GM18909 (cell line): ENCODE results near the gene TMC3.

Experiments
- ATAC-seq: cut with Tn5 transposase; IDR thresholded peaks from one replicate; pipeline ENCODE4 v1.9.1; 2021; ENCODE audit warnings: mild to moderate bottlenecking; ENCODE audit not compliant: unreplicated experiment, poor library complexity

Gene TMC3

DNA sequence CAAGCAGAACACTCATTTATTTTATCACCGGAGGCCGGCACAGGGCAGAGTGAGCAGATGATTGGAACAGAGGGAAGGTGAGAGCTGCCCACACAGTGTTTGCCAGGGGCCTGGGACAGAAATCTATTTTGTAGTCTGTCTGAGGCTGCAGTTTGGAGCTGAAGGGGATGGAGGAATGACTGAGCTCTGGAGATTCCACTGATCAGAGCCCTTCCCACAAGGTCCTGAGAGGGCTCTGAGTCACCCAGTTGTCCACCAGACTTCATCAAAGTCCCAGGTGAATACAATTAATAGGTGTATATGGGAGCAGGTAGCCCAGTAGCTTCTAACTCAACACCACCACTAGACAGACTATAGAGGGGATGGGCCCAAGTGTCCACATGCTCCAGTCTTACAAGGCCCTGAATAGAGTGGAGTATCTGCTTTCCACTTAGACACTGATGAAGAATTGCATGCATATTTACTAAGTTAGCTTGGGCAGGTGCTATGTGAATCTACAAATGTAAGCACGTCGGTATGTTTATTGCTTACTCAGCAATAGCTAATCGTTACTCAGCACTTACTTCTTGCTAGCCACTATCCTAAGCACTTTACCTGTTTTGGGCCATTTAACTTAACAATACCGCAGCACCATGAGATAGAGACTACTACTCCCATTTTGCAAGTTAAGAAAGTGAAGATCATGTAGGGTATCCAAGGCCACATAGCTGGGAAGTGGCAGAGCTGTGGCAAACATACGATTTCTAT is 47.4 kb downstream of the TMC3 start:
- no peak for ATAC-seq

DNA sequence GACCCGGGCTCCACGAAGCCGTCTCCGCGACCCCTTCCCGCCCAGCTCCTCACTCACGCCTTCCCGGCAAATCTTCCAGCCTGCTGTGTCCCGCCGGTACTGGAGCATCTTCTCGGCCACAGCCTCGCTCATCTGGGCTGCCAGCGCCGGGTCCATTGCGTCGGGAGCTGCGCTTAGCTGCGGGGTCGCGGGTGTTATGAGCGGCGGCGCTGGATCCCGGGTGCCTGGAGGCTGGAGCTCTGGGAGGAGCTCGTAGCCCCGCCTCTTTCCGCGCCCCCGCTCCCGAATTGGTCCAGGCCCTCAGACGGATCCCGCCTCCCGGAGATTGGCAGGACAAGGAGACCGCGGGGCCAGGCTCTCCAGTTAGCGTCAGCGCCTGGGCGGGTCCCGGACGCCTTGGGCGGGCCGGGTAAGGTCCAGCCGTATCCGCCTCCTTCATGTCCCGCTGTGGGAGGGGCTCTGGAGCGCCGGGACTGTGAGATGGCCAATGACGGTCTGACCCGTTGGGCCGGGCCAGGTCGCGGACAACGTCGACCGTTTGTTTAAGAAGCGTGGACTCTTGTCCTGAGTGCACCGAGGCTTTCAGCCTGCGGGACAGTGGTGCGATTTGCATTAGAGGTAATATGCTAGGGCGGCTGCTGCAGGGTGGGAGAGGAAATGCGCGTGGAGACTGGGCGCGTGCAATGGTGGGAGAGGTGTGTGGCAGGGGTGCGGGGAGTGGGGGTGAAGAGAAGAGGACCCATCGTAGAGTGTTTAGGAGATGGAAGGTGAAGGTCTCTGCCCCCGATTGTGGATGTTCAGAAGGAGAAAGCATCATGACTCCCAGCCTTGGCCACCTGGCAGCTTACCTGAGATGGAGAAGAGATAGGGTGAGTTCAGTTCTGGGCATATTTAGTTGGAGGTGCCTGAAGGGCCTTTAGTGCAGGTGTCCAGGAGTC is 49.8 kb downstream of the TMC3 start, which contains the start of gene STARD5:
Gene STARD5, minus strand, starts transcription at position 198 of the 938 bp plus-strand sequence. Its CDS starts 42 bp downstream, at position 156.
- peak; percentile 99 for ATAC-seq

DNA sequence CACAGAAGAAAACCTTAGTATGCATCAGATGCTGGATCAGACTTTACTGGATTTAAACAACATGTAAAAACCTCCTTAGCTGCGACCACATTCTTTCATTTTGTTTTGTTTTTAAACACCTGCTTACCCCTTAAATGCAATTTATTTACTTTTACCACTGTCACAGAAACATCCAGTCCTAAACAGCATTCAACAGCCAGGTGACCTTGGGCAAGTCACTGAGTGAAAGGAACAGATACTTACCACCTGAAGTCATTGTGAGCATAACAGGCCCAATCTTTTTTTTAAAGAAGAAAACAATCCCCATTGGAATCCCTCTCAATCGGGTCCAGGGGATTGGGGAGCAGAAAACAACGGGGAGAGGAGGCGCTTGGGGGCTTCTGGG is 50.5 kb downstream of the TMC3 start:
- peak; percentile 13 for ATAC-seq

DNA sequence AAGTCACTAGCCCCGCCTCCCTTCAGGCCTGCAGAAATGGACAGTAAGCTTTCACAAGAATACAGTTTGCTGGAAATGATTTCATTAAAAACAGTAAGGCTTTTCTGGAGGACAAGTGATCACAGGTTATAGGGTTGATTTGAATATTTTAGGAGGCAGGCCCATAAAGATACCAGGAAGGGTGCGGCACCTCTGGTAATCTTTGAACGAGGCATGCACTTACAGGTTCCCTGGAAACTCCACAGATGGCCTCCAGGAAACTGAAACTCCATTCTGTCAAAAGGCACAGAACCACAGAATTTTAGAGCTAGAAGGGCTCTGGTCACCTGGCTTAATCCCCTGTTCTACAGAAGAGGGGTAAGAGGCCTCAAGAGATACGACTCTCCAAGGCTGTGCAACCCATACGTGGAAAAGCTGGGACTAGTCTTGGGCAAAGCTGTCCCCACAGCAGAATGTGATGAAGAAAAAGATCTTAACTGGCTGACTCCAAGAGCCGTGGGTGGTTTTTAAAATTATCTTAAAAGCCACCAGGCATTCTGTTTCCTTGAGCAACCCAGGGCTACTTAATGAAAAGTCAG is 51.2 kb downstream of the TMC3 start:
- ATAC-seq = no peak

DNA sequence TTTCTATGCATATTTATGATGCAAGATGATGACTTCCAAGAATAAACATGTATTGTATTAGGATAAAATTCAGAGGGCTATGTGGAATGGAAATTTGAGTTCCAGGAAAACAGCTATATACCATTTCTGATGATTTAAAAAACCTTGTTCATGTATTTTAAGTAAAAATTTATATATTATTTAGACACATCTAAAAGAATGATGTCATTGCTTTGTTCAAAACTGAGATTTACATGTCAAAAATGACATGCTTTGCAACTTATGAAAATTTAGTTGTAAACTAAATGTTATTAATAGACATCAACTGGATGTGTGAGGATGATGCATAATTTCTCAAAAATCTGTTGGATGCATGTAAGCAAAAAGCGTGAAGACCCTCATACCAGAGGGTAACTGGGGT is 52.3 kb downstream of the TMC3 start:
- no peak for ATAC-seq

DNA sequence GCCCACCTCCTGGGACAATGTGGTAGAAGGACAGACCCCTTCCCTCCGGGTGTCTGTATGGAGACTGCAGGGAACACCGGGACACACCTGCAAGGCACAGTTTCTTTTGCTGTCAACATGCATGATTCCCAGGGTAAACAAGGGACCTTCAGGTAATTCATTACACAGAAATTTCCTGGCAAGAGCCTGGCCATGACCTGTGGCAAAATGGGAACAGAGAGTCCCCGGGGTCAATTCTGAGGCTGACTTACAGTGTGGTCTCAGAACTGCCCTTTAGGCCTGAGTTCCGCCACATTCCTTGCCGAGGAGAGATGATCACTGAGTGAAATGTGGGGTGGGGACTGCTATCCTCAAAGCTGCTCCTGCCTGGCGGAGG is 56.4 kb downstream of the TMC3 start:
- no peak for ATAC-seq

DNA sequence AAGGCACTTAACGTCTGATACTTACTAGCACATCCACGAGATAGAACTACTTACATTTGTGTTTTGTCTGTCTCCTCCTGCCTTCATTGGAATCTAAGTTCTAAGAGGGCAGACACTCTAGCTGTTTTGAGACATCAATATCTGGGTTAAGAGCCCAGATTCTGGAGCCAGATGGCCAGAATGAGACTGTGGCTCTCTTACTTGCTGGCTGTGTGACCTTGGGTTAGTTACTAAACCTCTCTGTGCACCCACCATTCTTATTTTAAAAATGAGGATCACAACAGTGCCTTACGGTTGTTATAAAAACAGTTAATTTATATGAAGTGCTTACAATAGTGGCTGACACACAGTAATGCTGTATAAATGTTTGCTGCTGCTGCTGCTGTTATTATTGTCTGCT is 57.7 kb downstream of the TMC3 start:
- no peak for ATAC-seq

DNA sequence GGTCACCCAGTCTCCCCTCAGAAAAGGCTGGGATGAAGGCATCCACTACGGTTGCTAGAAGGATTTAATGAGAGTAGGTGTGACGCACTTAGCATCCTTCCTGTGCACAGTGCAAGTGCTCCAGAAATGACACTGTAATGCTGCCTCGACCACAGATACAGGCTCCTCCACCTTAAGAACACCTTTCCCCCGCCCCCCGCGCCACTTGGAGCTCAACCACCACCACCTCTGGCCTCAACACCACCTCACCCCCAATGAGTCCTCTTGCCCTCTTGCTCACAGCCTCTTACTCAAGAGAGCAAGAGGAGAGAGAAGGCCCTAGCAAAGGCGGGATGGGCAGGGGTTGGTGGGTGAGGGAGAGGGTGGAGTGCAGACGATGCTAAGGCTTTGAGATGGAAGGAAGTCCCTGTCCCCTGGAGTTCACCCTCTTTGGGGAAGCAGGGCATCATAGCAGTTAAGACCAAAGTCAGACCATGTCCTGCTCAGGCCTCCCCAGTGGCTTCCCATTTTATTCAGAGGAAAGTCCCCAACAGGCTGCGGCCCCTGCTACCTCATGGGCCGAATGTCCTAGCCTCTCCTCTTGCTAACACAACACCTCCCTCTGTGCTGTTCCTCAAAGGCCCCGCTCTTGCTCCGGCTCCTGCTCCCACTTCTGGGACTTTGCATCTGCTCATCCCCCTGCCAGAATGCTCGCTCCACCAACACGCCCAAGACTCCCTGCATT is 58.4 kb downstream of the TMC3 start:
- ATAC-seq = no peak

DNA sequence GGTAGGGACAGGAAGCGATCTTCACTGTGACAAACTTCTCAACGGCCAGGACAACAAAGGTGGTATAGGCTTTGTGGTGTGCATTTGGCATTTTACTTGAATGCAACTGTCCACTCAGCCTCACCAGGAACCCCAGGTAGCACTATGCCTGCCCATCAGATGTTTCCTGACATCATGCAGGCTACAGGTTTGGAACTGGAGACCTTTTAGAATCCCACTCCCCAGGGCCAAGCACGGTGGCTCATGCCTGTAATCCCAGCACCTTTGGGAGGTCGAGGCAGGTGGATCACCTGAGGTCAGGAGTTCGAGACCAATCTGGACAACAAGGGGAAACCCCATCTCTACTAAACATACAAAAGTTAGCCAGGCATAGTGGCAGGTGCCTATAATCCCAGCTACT is 59.6 kb downstream of the TMC3 start:
- ATAC-seq = no peak

DNA sequence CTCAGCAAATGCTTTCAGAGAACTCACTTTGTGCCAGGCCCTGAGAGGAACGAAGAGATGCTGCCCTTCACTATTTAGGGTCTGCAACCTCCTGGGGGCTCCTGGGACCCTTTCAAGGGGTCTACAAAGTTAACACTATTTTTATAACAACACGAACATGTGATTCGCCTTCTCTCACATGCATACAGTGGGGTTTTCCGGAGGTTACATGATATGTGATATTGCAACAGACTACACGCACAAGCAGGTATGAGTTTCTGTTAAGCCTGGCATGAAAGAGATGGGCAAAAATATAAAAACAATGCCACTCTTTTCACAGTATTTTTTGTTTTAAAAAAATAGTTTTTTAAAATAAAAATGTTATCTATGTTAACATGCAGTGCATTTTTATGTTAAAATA is 60.3 kb downstream of the TMC3 start:
- no peak for ATAC-seq

DNA sequence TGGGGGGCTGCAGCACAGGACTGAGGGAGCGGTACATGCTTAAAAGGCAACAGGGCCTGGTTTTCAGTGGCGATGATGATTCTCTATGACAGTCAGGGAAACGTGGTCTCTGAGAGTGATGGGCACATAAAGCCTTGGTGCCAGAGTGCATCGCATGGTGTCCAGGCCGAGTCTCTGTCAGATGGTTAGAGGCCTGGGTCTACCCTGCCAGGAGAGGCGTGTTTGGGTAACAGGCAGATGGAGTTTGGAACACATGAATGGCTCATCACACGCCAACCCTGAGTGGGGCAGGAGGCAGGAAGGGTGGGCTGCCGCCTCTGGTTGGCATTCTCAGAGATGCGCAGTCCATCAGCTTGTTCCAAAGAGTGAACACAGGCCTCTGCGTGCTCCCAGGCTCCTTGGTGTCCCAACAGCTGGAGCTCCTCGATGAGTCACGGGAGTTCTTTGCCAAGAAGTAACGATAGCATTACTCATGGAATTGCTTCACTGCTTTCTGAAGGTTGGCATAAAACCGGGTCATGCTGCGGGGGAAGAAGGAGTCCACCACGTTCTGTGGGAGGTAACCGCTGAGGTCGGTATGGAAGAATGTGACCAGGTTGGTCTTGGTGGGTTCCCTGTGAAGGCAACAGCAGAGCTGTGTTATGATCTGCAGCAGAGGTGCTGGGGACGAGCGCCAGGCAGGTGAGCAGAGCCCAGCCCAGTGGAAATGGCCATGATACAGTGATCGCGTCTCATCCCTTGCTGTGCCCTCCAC is 61.0 kb downstream of the TMC3 start:
- ATAC-seq = no peak

DNA sequence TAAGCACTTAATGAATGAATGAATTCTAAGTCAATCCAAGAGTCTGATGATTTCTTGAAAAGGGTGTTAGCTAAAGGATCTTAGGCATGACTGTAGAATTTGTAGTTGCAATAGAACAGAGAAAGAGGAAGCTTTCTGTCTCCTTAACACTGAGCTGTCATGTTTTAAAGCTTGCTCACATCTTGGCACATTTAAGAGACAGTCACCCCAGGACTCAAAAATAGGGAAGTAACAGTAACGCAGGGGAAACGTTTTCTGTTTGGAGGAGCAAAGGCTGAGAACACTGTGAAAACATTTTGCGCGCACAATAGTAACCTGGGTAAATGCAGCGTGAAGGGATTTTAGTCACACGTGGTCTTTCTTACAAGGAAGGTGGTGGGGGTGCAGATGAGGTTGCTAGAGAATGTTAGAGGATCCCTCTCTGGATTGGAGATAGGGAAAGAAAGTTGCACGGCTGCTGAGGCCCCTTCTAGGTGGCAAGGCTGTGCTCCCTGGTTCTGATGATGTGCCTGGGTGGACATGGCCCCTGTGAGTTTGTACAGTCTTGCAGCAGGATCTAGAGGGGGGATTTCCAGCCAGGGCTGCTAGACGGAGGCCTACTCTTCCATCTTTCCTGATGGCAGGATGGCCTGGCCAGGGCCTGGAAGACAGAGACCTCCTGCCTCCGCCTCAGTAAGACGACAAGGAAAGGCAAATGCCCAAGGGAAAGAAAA is 62.1 kb downstream of the TMC3 start:
- ATAC-seq = peak; percentile 63

DNA sequence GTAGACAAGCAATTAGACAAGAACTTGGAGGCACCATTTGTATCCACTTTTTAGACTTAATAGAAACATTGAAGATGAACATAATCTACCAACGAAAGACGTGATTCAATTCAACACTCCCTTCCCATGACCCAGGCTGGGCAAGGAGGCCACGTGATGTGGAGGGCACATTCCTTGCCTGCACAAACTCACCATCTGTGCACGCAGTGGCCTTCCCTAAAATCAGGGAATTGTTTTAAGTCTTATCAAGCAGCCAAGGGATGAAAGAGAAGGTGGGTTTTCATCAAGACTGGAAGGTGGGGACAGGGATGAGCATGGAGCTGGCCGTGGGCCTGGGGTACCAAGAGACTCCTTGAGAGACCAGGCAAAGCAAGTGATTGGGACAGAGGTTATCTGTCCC is 63.5 kb downstream of the TMC3 start:
- ATAC-seq = no peak

DNA sequence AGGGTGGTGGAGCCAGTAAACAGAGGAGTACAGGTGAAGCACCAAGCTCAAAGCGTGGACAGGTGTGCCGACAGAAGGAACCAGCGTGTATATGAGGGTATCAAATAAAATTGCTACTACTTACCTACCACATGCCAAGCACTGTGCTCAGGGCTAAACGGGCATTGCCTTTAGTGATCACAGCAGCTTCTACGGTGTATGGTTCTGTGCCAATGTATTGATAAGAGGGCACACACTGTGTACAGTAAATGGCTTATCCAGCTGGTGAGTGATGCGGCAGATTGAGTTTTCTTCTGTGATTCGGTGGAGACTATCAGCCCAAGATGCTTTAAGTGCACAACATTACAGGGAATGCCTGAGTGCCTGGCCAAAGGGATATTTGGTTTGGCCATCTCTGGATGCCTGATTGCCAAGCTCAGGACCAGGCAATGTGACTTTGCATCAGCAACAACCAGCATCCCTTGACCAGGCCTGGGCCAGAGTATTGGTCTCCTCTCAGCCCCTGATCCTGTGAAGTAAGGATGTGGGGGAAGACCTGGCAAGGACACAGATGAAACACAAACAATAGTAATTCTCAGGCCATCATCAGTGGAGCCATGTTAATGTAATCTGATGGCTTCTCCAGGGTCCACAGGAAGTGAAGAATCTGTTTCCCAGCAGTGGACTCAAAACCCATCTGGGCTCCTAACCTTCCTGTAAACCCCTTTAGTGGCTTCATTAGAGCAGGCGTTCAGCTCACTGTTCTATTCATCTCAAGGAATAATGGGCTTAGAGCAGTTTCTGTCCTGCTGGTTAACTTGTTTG is 64.2 kb downstream of the TMC3 start:
- ATAC-seq = no peak

DNA sequence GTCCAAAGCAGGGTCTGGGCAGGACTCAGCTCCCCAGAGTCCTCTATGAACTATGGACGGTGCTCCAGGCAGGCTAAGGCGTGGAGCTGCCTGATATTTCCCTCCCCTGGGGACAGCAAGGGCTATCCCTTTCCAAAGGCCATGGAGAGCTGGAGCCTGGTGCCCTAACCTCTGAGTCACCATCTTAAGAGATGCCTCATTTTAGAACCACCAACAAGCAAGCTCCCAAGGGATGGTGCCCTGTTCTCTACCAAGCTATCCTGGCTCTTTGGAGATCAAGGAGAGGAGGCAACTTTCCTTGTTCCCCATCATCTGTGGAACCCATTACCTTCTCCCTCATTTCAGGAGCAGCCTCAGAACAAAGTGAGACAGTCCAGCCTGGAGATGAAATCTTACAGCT is 65.8 kb downstream of the TMC3 start:
- no peak for ATAC-seq

DNA sequence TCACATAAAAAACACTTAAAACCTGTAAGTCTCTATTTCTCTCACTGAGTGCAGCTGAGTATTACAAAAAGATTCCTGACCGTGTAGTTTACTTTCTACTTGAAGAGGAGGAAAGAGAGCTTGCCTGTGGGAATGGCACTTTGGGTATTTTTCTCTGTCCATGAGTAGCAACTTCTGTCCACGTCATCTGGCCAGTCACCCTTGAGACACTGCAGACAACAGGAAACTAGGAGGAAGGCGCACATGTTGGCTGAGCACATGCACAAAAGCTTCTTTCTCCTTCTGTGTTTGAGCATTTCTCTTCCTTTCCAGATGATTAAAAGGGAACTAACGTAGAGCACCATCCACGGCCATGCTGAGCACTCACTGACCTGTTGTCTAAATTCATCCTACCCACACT is 69.8 kb downstream of the TMC3 start:
- ATAC-seq = no peak

DNA sequence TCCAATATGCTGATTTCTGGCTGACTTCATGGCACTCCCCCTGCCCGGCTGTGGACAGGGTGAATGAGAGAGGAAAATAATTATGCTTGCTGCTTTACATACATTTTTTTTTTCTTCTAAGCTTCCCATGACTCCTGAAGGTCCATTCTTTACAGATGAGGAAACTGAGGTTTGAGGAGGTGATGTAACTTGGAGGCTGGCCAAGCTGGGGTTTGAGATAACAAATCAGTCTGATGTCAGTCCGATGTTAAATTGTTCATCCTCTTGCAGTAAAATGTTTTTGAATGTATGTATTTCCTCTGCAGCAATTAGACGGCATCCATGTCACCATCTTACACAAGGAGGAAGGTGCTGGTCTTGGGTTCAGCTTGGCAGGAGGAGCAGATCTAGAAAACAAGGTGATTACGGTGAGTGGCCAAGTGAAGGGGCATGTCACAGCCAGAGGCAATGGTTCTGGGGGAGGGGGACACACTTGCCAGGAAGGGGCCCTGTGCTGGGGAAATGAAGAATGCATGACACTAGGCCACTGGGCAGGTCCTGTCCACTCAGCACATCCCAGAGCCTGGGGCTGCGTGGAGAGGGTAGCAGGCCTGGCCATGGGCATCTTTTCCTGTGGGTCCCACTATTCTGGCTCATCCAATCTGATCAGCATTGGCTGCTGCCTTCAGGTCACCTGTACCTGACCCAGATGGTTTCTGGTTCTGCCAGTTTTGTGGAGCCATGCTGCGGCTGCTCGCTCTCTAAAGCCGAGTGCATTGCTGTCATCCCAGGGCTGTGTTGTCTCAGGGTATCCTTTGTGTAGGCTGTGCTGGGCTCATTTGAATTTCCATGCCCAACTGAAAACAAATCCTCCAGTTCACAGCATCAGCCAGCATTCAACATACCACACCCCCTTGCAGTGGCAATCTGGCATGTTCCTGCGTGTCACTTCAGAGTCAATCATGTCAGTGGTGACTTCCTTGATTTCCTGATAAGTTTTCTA is 70.5 kb downstream of the TMC3 start:
- ATAC-seq = no peak
